Esophagus muscularis mucosa (tissue), 4 donors: ENCODE data around the gene GALR2. TPM values are rescaled to one million over a fixed set of nuclear protein-coding genes. Genes with fewer than 3 reads are reported as not detected.

ENCODE experiments used
- DNase-seq: peaks from one replicate; pipeline ENCODE4 v3.0.0-alpha.2; 2017; ENCODE audit errors: extremely low spot score
- H3K27ac ChIP-seq, 4 donors: fragments of 200-600 bp; sonication (generic); replicated peaks in 1 of 4; 1 replicate in 3 of 4; 2 replicates in 1 of 4; pipeline ENCODE4 v1.5.1; 2016 to 2019; ENCODE audit warnings: mild to moderate bottlenecking in 1 of 4
- H3K27me3 ChIP-seq, 4 donors: fragments of 200-600 bp; sonication (generic); one replicate each; pipeline versions ENCODE4 v1.5.1 to v1.6.0; 2016 to 2019
- H3K36me3 ChIP-seq, 4 donors: fragments of 200-600 bp; sonication (generic); one replicate each; pipeline ENCODE4 v1.5.1; 2016 to 2019
- H3K4me1 ChIP-seq, 4 donors: fragments of 200-600 bp; sonication (generic); one replicate each; pipeline ENCODE4 v1.5.1; 2016 to 2019
- H3K4me3 ChIP-seq, 4 donors: fragments of 200-600 bp; sonication (generic); 1 replicate in 2 of 4; 2 replicates in 2 of 4; pipeline ENCODE4 v1.5.1; 2016 to 2019; ENCODE audit warnings: mild to moderate bottlenecking in 4 of 4, moderate library complexity in 1 of 4
- H3K9me3 ChIP-seq, 4 donors: fragments of 200-600 bp; sonication (generic); 1 replicate in 3 of 4; 2 replicates in 1 of 4; pipeline ENCODE4 v1.5.1; 2016 to 2019
- CTCF ChIP-seq, 3 experiments: fragments of 200-600 bp in 2 of 3; fragments of 450-650 bp in 1 of 3; sonication (generic) in 2 of 3; IDR thresholded peaks; one replicate each; pipeline ENCODE4 v1.5.1; 2017 to 2019; ENCODE audit warnings: antibody characterized with exemption in 3 of 3, mild to moderate bottlenecking in 2 of 3, moderate library complexity in 1 of 3
- EP300 ChIP-seq: sonication (generic); formaldehyde crosslinking; IDR thresholded peaks from one replicate; pipeline ENCODE4 v1.6.1; 2017; ENCODE audit warnings: antibody characterized with exemption
- POLR2A ChIP-seq: fragments of 450-650 bp; IDR thresholded peaks from one replicate; pipeline ENCODE4 v1.6.1; 2017; ENCODE audit warnings: antibody characterized with exemption, moderate library complexity, mild to moderate bottlenecking, low read depth
- POLR2AphosphoS5 ChIP-seq, 2 donors: sonication (generic); formaldehyde crosslinking; IDR thresholded peaks; one replicate each; pipeline ENCODE4 v1.6.1; 2017; ENCODE audit warnings: antibody characterized with exemption in 2 of 2
- WGBS: methylation state at CpG from one replicate; pipeline ENCODE4 v1.1.5; 2018; 5-methylcytosine and 5-hydroxymethylcytosine counted together
- intact Hi-C: fragments of 100-400 bp; cut with DNase I; formaldehyde crosslinking; loops from one replicate; pipeline ENCODE4 v1.15.1; 2023
- total RNA-seq, 4 donors: library from RNA; depleted of rRNA; stranded (reverse); fragments of >200 nt; gene quantifications; one replicate each; pipeline versions ENCODE4 v1.1.0 to v1.2.1, GENCODE V29; 2016

Gene GALR2
- total RNA-seq, 4 donors from 2014 or later: 0.50 TPM; not detected in 3

- no peak overlapping the region for H3K27ac ChIP-seq
- H3K36me3 ChIP-seq: peaks cover 67 to 100% (median 89%) of the 10 kb centered on the region in 4 donors
- no peak for DNase-seq
- TF ChIP-seq POLR2AphosphoS5 (IDR thresholded peaks at IDR 0.05) (no peak), EP300 (no peak), CTCF (IDR thresholded peaks at IDR 0.05) (no peak), POLR2A (no peak)
- H3K9me3 ChIP-seq: no peaks in the 10 kb centered on the region
- no peaks in the 10 kb centered on the region for H3K4me1 ChIP-seq
- no peak overlapping the region for H3K4me3 ChIP-seq
- intact Hi-C loops: no loop called here
- 87% methylated on average over 10 of the region's 15 CpGs for WGBS
- H3K27me3 ChIP-seq: no peaks in the 10 kb centered on the region
Measured at GRCh38 chr17:76049836-76050537, 24.6 kb upstream of the GALR2 start.

GRCh38 chr17:76050538-76051467 is 23.8 kb upstream of the GALR2 start:
- Histone ChIP-seq H3K4me1 (no peaks in the 10 kb centered on the region), H3K27ac (no peak overlapping the region), H3K9me3 (no peaks in the 10 kb centered on the region), H3K36me3 (peaks cover 67 to 100% (median 89%) of the 10 kb centered on the region in 4 donors), H3K27me3 (no peaks in the 10 kb centered on the region), H3K4me3 (no peak overlapping the region)
- 89% methylated on average over 11 of the region's 11 CpGs for WGBS
- intact Hi-C loops: no loop called here
- no peak for TF ChIP-seq EP300
- no peak for DNase-seq

- TF ChIP-seq EP300 (no peak), CTCF (IDR thresholded peaks at IDR 0.05) (no peak), POLR2AphosphoS5 (IDR thresholded peaks at IDR 0.05) (no peak), POLR2A (no peak)
- Histone ChIP-seq H3K27ac (no peak overlapping the region), H3K4me3 (no peak overlapping the region), H3K36me3 (peaks cover 60 to 100% (median 89%) of the 10 kb centered on the region in 4 donors), H3K9me3 (no peaks in the 10 kb centered on the region), H3K27me3 (no peaks in the 10 kb centered on the region), H3K4me1 (no peaks in the 10 kb centered on the region)
- intact Hi-C loops: no loop called here
- no peak for DNase-seq
- 84% methylated on average over 6 of the region's 6 CpGs for WGBS
Measured at GRCh38 chr17:76051561-76051960, 23.0 kb upstream of the GALR2 start.

- Histone ChIP-seq H3K4me1 (no peaks in the 10 kb centered on the region), H3K27ac (no peak overlapping the region), H3K36me3 (peaks cover 63 to 100% (median 89%) of the 10 kb centered on the region in 4 donors), H3K4me3 (no peak overlapping the region), H3K27me3 (no peaks in the 10 kb centered on the region), H3K9me3 (no peaks in the 10 kb centered on the region)
- intact Hi-C loops: no loop called here
- TF ChIP-seq POLR2A: no peak
- no peak for TF ChIP-seq CTCF (IDR thresholded peaks at IDR 0.05)
- no peak for TF ChIP-seq POLR2AphosphoS5 (IDR thresholded peaks at IDR 0.05)
- no peak for TF ChIP-seq EP300
- WGBS: 82% methylated on average over 17 of the region's 17 CpGs
- DNase-seq: no peak
Measured at GRCh38 chr17:76053246-76054111, 21.1 kb upstream of the GALR2 start.
